Measurements from ENCODE around the gene ZNF511.

The ZNF511 gene

GRCh38 chr10:133280391-133281059, 28.2 kb upstream of the ZNF511 start:
- H3K9me3 Mint-ChIP-seq = no peaks in the 10 kb centered on the region
- H3K27ac Mint-ChIP-seq = no peak overlapping the region
- H3K4me3 Mint-ChIP-seq = no peak overlapping the region
- peaks cover 5% of the 10 kb centered on the region for H3K36me3 Mint-ChIP-seq
- no peaks in the 10 kb centered on the region for H3K27me3 Mint-ChIP-seq
- peaks cover 21% of the 10 kb centered on the region for H3K4me1 Mint-ChIP-seq

GRCh38 chr10:133281084-133281483, 27.6 kb upstream of the ZNF511 start:
- Mint-ChIP-seq H3K27me3 (no peaks in the 10 kb centered on the region), H3K27ac (no peak overlapping the region), H3K36me3 (peaks cover 5% of the 10 kb centered on the region), H3K4me3 (no peak overlapping the region), H3K4me1 (peaks cover 15% of the 10 kb centered on the region), H3K9me3 (no peaks in the 10 kb centered on the region)

DNA sequence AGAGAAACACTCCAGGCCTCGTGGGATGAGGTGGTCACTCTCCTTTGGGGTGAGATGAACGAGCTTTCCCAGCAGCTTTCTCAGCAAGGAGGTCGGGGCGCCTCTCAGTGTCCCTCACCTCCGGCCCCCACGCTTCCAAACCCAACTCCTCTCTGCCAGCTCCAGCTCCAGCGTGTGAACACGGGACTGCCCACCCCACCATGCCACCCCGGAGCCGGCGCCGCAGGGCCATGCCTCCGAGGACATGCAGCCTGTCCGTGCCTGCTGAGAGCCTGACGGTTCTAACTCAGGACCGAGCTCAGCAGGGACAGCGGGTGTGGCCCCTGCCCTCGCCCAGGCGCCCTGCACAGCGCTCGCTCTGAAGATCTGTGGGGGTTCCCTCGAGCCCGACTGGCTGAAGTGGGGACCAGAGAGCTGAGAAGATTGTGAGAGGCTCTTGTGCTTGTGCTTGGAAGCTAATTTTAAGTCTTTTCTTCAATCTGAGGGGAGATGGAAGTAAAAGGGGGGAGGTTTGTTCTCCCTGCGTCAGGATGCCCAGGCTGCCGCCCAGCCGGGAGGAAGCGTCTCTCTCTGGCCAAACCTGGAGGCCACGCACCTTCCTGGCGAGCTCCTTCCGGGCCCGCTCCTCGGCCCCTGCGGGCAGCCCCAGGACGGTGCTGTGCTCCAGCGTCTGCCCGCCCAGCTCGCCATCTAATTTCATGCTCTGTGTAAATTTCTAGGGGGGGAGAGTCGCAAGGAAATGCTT, 26.9 kb upstream of the ZNF511 start:
- Mint-ChIP-seq H3K27ac (no peak overlapping the region), H3K9me3 (no peaks in the 10 kb centered on the region), H3K4me1 (peaks cover 18% of the 10 kb centered on the region), H3K4me3 (no peak overlapping the region), H3K27me3 (no peaks in the 10 kb centered on the region), H3K36me3 (peaks cover 6% of the 10 kb centered on the region)

GRCh38 chr10:133282846-133283390, 25.8 kb upstream of the ZNF511 start:
- no peaks in the 10 kb centered on the region for H3K27me3 Mint-ChIP-seq
- no peak overlapping the region for H3K27ac Mint-ChIP-seq
- peaks cover 10% of the 10 kb centered on the region for H3K36me3 Mint-ChIP-seq
- no peaks in the 10 kb centered on the region for H3K9me3 Mint-ChIP-seq
- H3K4me1 Mint-ChIP-seq = peaks cover 16% of the 10 kb centered on the region
- H3K4me3 Mint-ChIP-seq = no peak overlapping the region

GRCh38 chr10:133283931-133284330, 24.8 kb upstream of the ZNF511 start:
- H3K27ac Mint-ChIP-seq = no peak overlapping the region
- no peak overlapping the region for H3K4me3 Mint-ChIP-seq
- H3K4me1 Mint-ChIP-seq = peaks cover 6% of the 10 kb centered on the region
- H3K9me3 Mint-ChIP-seq = no peaks in the 10 kb centered on the region
- H3K27me3 Mint-ChIP-seq = no peaks in the 10 kb centered on the region
- peaks cover 10% of the 10 kb centered on the region for H3K36me3 Mint-ChIP-seq

- H3K36me3 Mint-ChIP-seq = peaks cover 10% of the 10 kb centered on the region
- H3K4me1 Mint-ChIP-seq = peaks cover 6% of the 10 kb centered on the region
- H3K9me3 Mint-ChIP-seq = no peaks in the 10 kb centered on the region
- H3K27me3 Mint-ChIP-seq = no peaks in the 10 kb centered on the region
- no peak overlapping the region for H3K27ac Mint-ChIP-seq
- no peak overlapping the region for H3K4me3 Mint-ChIP-seq
These were observed 23.5 kb upstream of the ZNF511 start for GRCh38 chr10:133285217-133285616.

- H3K4me3 Mint-ChIP-seq = no peak overlapping the region
- peaks cover 10% of the 10 kb centered on the region for H3K36me3 Mint-ChIP-seq
- H3K27ac Mint-ChIP-seq = no peak overlapping the region
- peaks cover 6% of the 10 kb centered on the region for H3K4me1 Mint-ChIP-seq
- H3K9me3 Mint-ChIP-seq = no peaks in the 10 kb centered on the region
- H3K27me3 Mint-ChIP-seq = no peaks in the 10 kb centered on the region
These were observed 22.3 kb upstream of the ZNF511 start for GRCh38 chr10:133286366-133286765.

DNA sequence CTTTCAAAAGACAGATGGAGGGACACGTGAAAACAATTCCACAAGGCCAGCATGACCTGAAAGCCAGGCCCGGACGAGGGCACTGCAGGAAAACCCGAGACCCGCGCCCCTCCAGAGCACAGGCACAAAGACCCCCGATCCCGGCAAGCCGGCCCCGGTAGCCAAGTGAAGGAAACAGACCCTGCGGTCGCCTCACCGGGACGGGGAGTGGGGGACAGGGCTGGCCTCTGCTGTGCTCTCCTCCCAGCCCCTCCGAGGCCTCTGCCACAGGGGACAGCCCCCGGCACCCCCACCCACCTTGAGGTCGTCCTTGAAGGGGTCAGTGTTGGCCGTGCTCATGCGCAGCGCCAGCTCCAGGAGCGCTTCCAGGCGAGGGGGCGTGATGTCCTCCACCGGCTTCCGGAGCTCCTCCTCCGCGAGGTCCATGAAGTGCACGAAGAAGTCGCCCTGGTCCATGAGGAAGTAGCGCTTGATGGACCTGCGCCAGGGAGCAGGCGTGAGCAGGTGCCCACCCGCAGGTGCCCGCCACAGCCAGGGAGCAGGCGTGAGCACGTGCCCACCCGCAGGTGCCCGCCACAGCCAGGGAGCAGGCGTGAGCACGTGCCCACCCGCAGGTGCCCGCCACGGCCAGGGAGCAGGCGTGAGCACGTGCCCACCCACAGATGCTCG, 20.7 kb upstream of the ZNF511 start:
- Mint-ChIP-seq H3K9me3 (no peaks in the 10 kb centered on the region), H3K36me3 (peaks cover 7% of the 10 kb centered on the region)

DNA sequence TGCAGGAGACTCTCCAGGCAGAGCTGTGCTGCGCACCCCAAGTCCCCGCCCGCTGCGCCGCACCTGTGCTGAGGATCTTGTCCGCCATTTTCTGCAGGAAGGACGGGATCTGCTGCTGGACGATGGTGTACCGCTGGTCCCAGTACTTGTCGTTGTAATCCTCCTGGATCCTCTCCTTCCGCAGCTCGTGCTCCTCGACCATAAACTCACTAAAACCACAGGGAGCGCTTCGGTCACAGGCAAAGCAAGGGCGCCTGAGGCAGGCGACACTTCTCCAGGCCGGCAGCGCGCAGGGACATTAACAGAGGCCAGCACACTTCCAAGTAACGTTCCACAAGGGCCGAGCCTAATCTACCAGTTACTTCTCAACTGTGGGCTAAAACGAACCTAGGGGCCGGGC, 19.0 kb upstream of the ZNF511 start:
- Mint-ChIP-seq H3K4me1 (peaks cover 6% of the 10 kb centered on the region), H3K27ac (no peak overlapping the region), H3K36me3 (peaks cover 8% of the 10 kb centered on the region), H3K27me3 (no peaks in the 10 kb centered on the region), H3K9me3 (no peaks in the 10 kb centered on the region), H3K4me3 (no peak overlapping the region)

More for the DNA sequence above, 20.7 kb upstream of the ZNF511 start:
- Mint-ChIP-seq H3K4me3 (no peak overlapping the region), H3K4me1 (peaks cover 6% of the 10 kb centered on the region), H3K27me3 (no peaks in the 10 kb centered on the region), H3K27ac (no peak overlapping the region)

DNA sequence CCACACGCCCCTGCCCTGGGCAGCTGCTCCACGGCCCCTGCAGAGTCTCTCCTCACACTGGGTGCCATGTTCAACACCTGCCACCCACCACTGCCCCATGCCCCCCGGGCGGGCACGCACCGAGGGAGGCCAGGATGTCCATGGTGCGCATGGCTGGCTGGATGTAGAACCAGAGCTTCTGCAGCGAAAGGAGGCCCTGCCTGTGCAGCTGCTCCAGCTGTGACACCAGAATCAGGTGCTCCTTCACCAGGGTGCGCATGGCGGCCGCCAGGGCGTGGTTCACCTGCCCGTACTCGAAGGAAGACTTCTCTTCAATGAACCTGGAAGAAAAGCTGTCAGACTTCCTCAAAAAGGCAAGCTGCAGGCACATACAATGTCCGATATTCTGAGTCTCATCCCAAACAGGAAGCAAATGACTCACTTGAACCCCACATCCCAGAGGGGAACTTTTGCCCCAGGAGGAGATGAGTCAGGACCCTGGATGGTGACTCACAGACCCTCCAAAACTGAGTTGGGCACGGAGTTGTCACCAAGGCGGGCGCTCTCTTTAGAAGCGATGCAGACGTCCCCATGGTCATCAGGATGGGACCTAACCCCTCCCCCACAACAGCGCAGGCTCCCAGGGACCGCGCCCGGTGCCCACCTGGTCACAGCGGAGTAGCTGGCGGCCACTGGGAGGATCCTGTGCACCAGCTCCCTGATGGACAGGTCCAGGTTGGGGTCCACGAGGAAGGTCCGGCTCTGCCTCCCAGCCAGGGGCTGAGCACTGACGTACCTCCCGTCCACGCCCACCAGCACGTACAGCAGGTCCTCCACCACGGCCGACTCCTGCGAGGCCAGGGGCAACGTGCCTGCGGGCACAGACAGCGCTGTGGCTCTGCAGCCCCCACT, 15.6 kb upstream of the ZNF511 start:
- H3K36me3 Mint-ChIP-seq = peaks cover 11% of the 10 kb centered on the region

GRCh38 chr10:133293810-133294119, 14.9 kb upstream of the ZNF511 start:
- peaks cover 13% of the 10 kb centered on the region for H3K36me3 Mint-ChIP-seq
- no peak overlapping the region for H3K4me3 Mint-ChIP-seq

More for the DNA sequence above, 15.6 kb upstream of the ZNF511 start:
- Mint-ChIP-seq H3K4me1 (no peaks in the 10 kb centered on the region), H3K27ac (no peak overlapping the region), H3K9me3 (no peaks in the 10 kb centered on the region), H3K27me3 (no peaks in the 10 kb centered on the region), H3K4me3 (no peak overlapping the region)

GRCh38 chr10:133294189-133294588, 14.5 kb upstream of the ZNF511 start:
- Mint-ChIP-seq H3K36me3 (peaks cover 14% of the 10 kb centered on the region), H3K27ac (no peak overlapping the region), H3K27me3 (no peaks in the 10 kb centered on the region), H3K4me1 (no peaks in the 10 kb centered on the region), H3K9me3 (no peaks in the 10 kb centered on the region), H3K4me3 (no peak overlapping the region)

More at GRCh38 chr10:133293810-133294119, 14.9 kb upstream of the ZNF511 start:
- no peak overlapping the region for H3K27ac Mint-ChIP-seq
- no peaks in the 10 kb centered on the region for H3K9me3 Mint-ChIP-seq
- H3K27me3 Mint-ChIP-seq = no peaks in the 10 kb centered on the region
- no peaks in the 10 kb centered on the region for H3K4me1 Mint-ChIP-seq

- peaks cover 19% of the 10 kb centered on the region for H3K36me3 Mint-ChIP-seq
- no peak overlapping the region for H3K4me3 Mint-ChIP-seq
- H3K9me3 Mint-ChIP-seq = no peaks in the 10 kb centered on the region
- H3K4me1 Mint-ChIP-seq = no peaks in the 10 kb centered on the region
- no peaks in the 10 kb centered on the region for H3K27me3 Mint-ChIP-seq
- no peak overlapping the region for H3K27ac Mint-ChIP-seq
These were observed 13.0 kb upstream of the ZNF511 start for GRCh38 chr10:133295426-133296320.

- H3K4me1 Mint-ChIP-seq = peaks cover 2% of the 10 kb centered on the region
- peaks cover 21% of the 10 kb centered on the region for H3K36me3 Mint-ChIP-seq
- no peak overlapping the region for H3K4me3 Mint-ChIP-seq
- no peaks in the 10 kb centered on the region for H3K9me3 Mint-ChIP-seq
- H3K27ac Mint-ChIP-seq = no peak overlapping the region
- no peaks in the 10 kb centered on the region for H3K27me3 Mint-ChIP-seq
These were observed 11.2 kb upstream of the ZNF511 start for GRCh38 chr10:133297504-133297903.

All from activated naive CD4-positive, alpha-beta T cell treated with anti-CD3 and anti-CD28 coated beads, Interleukin-2, amount 50 U/mL, for 24 hours (primary cell).